Measurements from ENCODE around the gene POLR1E. TPM values are rescaled to one million over a fixed set of nuclear protein-coding genes. Genes with fewer than 3 reads are reported as not detected.

Gene POLR1E
- total RNA-seq, 1 donor from 2014 or later, result 38.7 TPM

DNA sequence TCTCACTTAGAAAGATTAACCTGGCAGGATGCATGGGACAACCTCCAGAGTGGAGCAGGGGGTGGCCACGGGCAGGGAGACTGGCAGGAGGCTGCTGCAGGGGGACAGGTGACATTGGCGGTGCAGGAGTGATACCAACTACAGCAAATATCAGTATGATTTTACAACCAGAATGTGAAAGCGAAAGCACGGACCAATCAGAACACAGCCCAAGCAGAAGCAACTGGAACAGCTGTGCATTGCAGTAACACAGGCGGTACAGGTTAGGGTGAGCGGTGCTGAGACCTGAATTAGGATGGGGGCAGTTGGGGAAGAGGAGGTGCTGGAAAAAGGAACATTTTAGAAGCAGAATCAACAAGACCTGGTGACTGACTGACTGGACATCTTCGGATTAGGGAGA lies 29.3 kb downstream of the POLR1E start:
- peaks cover 1% of the 10 kb centered on the region for H3K36me3 ChIP-seq (ENCODE audit: control insufficient read depth, insufficient read depth, low read length)
- H3K27me3 ChIP-seq (ENCODE audit: control insufficient read depth, insufficient read depth, low read length), result no peaks in the 10 kb centered on the region
- no peak for FAIRE-seq
- TF ChIP-seq, protein P1, sequence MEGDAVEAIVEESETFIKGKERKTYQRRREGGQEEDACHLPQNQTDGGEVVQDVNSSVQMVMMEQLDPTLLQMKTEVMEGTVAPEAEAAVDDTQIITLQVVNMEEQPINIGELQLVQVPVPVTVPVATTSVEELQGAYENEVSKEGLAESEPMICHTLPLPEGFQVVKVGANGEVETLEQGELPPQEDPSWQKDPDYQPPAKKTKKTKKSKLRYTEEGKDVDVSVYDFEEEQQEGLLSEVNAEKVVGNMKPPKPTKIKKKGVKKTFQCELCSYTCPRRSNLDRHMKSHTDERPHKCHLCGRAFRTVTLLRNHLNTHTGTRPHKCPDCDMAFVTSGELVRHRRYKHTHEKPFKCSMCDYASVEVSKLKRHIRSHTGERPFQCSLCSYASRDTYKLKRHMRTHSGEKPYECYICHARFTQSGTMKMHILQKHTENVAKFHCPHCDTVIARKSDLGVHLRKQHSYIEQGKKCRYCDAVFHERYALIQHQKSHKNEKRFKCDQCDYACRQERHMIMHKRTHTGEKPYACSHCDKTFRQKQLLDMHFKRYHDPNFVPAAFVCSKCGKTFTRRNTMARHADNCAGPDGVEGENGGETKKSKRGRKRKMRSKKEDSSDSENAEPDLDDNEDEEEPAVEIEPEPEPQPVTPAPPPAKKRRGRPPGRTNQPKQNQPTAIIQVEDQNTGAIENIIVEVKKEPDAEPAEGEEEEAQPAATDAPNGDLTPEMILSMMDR (IDR thresholded peaks at IDR 0.05; ENCODE audit: insufficient read depth, low read length, severe bottlenecking), result no peak
- no peak overlapping the region for H3K4me3 ChIP-seq (ENCODE audit: low read depth, low read length)
- no peak for DNase-seq (ENCODE audit: low read depth)

DNA sequence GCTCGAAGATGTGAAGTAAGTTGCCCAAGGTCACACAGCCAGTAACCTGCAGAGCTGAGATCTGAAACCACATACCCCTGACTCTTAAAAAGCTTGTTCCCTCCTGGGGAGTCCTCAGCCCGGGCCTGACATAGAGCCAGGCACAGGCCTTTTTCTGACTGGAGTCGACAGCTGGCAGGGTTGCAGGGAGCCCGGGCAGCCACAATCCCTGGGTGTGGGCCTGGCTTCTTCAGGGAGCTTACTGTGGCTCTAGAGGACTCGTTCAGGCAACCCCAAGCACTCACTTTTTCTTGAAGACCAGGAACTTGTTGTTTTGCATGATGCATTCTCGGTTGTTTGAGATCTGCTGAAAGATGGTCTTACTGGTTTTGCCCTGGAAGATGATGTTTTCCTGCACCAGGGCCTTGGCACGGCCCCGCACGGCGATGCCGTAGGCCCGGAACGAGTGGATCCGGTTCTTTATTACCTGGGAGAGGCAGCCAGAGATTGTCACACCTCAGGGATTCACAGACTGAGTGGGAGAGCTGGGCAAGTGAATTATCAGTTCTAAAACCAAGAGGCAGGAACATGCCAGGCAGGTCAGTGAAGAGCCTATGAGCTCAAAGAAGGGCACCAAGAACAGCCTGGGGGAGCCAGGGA lies 30.0 kb downstream of the POLR1E start:
- H3K27me3 ChIP-seq (ENCODE audit: control insufficient read depth, insufficient read depth, low read length), result no peaks in the 10 kb centered on the region
- H3K36me3 ChIP-seq (ENCODE audit: control insufficient read depth, insufficient read depth, low read length), result peaks cover 1% of the 10 kb centered on the region
- DNase-seq (ENCODE audit: low read depth) (no peak), FAIRE-seq (no peak)
- TF ChIP-seq, protein P1 (IDR thresholded peaks at IDR 0.05; ENCODE audit: insufficient read depth, low read length, severe bottlenecking), result no peak
- no peak overlapping the region for H3K4me3 ChIP-seq (ENCODE audit: low read depth, low read length)

DNA sequence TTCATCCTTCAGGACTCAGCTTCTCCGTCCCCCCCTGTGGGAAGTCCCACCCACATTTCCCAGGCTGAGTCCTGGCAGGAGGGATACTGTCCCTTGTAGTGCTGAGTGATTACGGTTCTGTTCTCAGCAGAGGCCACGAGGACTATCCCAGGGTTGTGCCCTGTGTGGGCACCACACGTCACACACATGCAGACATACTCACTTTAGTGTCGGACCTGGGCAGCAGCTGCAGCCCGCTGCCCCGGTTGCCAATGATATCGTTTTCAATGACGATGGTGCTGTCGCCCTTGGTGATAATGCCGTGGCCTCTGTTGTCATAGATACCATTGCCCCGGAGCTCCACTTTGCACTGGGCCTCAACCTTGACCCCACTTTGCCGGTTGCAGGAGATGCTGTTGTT lies 32.2 kb downstream of the POLR1E start:
- DNase-seq (ENCODE audit: low read depth), result no peak
- Histone ChIP-seq H3K36me3 (ENCODE audit: control insufficient read depth, insufficient read depth, low read length) (peaks cover 1% of the 10 kb centered on the region), H3K4me3 (ENCODE audit: low read depth, low read length) (no peak overlapping the region), H3K27me3 (ENCODE audit: control insufficient read depth, insufficient read depth, low read length) (no peaks in the 10 kb centered on the region)
- TF ChIP-seq, protein P1 (IDR thresholded peaks at IDR 0.05; ENCODE audit: insufficient read depth, low read length, severe bottlenecking), result no peak
- FAIRE-seq, result no peak

DNA sequence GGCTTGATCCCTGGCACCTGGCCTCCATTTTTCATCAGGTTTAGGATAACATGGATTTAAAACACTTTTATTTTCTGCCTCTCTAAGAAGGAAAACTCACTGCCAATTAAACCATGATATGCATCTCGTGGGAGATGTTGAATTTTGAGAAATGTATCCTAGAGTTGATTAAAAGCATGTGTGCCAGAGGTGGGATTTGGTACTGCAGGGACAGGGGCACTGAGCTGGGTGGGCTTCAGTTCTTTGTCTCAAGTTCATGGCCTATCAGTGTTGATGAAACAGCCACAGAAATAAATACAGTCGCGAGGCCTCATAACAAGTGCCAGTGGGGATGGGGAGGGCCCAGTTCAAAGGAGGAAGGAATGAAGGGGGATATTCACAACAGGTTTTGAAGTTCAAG lies 34.9 kb downstream of the POLR1E start:
- TF ChIP-seq, protein P1 (IDR thresholded peaks at IDR 0.05; ENCODE audit: insufficient read depth, low read length, severe bottlenecking), result no peak
- FAIRE-seq (no peak), DNase-seq (ENCODE audit: low read depth) (no peak)
- Histone ChIP-seq H3K36me3 (ENCODE audit: control insufficient read depth, insufficient read depth, low read length) (peaks cover 4% of the 10 kb centered on the region), H3K27me3 (ENCODE audit: control insufficient read depth, insufficient read depth, low read length) (no peaks in the 10 kb centered on the region), H3K4me3 (ENCODE audit: low read depth, low read length) (no peak overlapping the region)

DNA sequence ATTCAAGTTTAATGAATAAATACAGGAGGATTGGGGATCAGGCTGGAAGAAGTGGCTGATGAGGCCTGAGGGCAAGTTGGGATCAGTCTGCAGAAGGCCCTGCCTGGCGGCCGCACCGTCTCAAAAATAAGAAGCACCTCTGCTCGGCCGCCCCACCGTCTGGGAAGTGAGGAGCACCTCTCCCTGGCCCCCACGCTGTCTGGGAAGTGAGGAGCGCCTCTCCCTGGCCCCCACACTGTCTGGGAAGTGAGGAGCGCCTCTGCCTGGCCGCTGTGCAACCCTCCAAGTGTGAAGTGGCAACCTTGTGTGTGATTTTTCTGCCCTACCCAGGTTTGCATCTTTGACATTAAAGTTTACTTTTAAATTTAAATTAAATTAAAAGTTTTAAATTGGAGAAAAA lies 35.4 kb downstream of the POLR1E start:
- Histone ChIP-seq H3K36me3 (ENCODE audit: control insufficient read depth, insufficient read depth, low read length) (peaks cover 4% of the 10 kb centered on the region), H3K4me3 (ENCODE audit: low read depth, low read length) (no peak overlapping the region), H3K27me3 (ENCODE audit: control insufficient read depth, insufficient read depth, low read length) (no peaks in the 10 kb centered on the region)
- no peak for FAIRE-seq
- TF ChIP-seq, protein P1 (IDR thresholded peaks at IDR 0.05; ENCODE audit: insufficient read depth, low read length, severe bottlenecking), result no peak
- DNase-seq (ENCODE audit: low read depth), result no peak

DNA sequence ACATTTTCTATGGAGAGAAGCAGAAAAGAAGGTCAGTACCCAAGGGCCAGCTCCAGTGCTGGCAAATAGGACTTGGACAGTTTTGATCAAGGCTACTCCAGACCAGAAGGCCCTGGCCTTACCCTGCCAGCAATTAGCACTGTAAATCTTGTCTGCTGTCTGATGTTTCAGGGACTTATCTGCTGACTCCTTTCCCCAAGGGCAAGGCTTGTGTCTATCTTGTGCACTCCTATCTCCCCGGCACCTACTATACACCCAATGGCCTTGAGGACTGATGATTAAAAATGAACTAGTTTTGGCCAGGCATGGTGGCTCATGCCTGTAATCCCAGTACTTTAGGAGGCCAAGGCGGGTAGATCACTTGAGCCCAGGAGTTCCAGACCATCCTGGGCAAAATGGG lies 37.2 kb downstream of the POLR1E start:
- FAIRE-seq (no peak), DNase-seq (ENCODE audit: low read depth) (no peak)
- TF ChIP-seq, protein P1 (IDR thresholded peaks at IDR 0.05; ENCODE audit: insufficient read depth, low read length, severe bottlenecking), result no peak
- no peak overlapping the region for H3K4me3 ChIP-seq (ENCODE audit: low read depth, low read length)
- H3K27me3 ChIP-seq (ENCODE audit: control insufficient read depth, insufficient read depth, low read length), result no peaks in the 10 kb centered on the region
- H3K36me3 ChIP-seq (ENCODE audit: control insufficient read depth, insufficient read depth, low read length), result peaks cover 4% of the 10 kb centered on the region

All from bronchial epithelial cell (primary cell).